Tibial nerve (tissue), 4 donors: ENCODE measurements around the gene IL22RA1.

Source experiments
- CTCF ChIP-seq, 5 experiments: fragments of 200-600 bp in 3 of 5; fragments of 450-650 bp in 2 of 5; sonication (generic) in 3 of 5; IDR thresholded peaks; one replicate each; pipeline ENCODE4 v1.5.1; 2016 to 2019; ENCODE audit warnings: antibody characterized with exemption in 5 of 5, mild to moderate bottlenecking in 3 of 5, moderate library complexity in 2 of 5
- EP300 ChIP-seq, 2 donors: sonication (generic); formaldehyde crosslinking; IDR thresholded peaks; one replicate each; pipeline ENCODE4 v1.6.1; 2017; ENCODE audit warnings: antibody characterized with exemption in 2 of 2, mild to moderate bottlenecking in 1 of 2
- POLR2A ChIP-seq, 2 donors: fragments of 450-650 bp; IDR thresholded peaks; one replicate each; pipeline ENCODE4 v1.6.1; 2017; ENCODE audit warnings: antibody characterized with exemption in 2 of 2, mild to moderate bottlenecking in 2 of 2, moderate library complexity in 2 of 2

GRCh38 chr1:24150234-24151174, 7.6 kb upstream of the IL22RA1 start:
- TF ChIP-seq CTCF (IDR thresholded peaks at IDR 0.05) (peak; percentile 78 to 97 (median 87)), EP300 (IDR thresholded peaks at IDR 0.05) (no peak), POLR2A (IDR thresholded peaks at IDR 0.05) (no peak)
